ENCODE results near the gene ZSCAN30. TPM values are rescaled to one million over a fixed set of nuclear protein-coding genes. Genes with fewer than 3 reads are reported as not detected.
A peak's percentile ranks its signal among the peaks of the same experiment; 100 is the strongest.

The ZSCAN30 gene
- total RNA-seq, 1 experiment from 2014 or later: 12.1 TPM

- no TSS peak for BruUV-seq (replicated peaks)
- no peak for ATAC-seq
- DNase-seq (ENCODE audit: low read depth, low spot score): no peak
- no peaks in the 10 kb centered on the region; the same call in 1 of the 2 replicates for H3K36me3 ChIP-seq (ENCODE audit: control insufficient read depth, insufficient read depth, low read length)
- CTCF ChIA-PET: no interaction called here
- H3K4me3 ChIP-seq (ENCODE audit: low read depth in 2 of 2, low read length in 2 of 2): no peak overlapping the region
- POLR2A ChIA-PET: no interaction called here
- TF ChIP-seq TCF7L2 (IDR thresholded peaks at IDR 0.05; ENCODE audit: low read depth, low read length) (no peak), POLR2AphosphoS5 (IDR thresholded peaks at IDR 0.05; ENCODE audit: low read depth, low read length) (no peak), CTCF (IDR thresholded peaks at IDR 0.05) (no peak), SIN3A (IDR thresholded peaks at IDR 0.05; ENCODE audit: borderline replicate concordance, insufficient read depth, low read depth, low read length) (no peak), REST (IDR thresholded peaks at IDR 0.05; ENCODE audit: insufficient read depth in 1 of 2, low read depth in 2 of 2, low read length in 1 of 2) (no peak)
- no peak overlapping the region for H3K27ac ChIP-seq (ENCODE audit: low read length)
- intact Hi-C loops (cut with micrococcal nuclease; ENCODE audit: unreplicated experiment) (loop anchor here (10.0 kb wide), 1 partner anchor 56 kb away; no protein-coding TSS in a partner anchor), in situ Hi-C loops (cut with HindIII; ENCODE audit: low pct_unique_long_range_greater_than_20kb, low sequenced_read_pairs) (no loop called here)
- peaks cover 43% of the 10 kb centered on the region; the same call in 1 of the 2 replicates for H3K9me3 ChIP-seq (ENCODE audit: control insufficient read depth, insufficient read depth, low read depth, low read length)
- no peaks in the 10 kb centered on the region for H3K4me1 ChIP-seq (ENCODE audit: control insufficient read depth, insufficient read depth, low read length)
- H3K27me3 ChIP-seq (ENCODE audit: control insufficient read depth, insufficient read depth, low read length): no peaks in the 10 kb centered on the region
Observed at GRCh38 chr18:35248429-35248828, 41.6 kb downstream of the ZSCAN30 start.

GRCh38 chr18:35247412-35248249, 42.4 kb downstream of the ZSCAN30 start:
- Histone ChIP-seq H3K27ac (ENCODE audit: low read length) (no peak overlapping the region), H3K27me3 (ENCODE audit: control insufficient read depth, insufficient read depth, low read length) (no peaks in the 10 kb centered on the region), H3K36me3 (ENCODE audit: control insufficient read depth, insufficient read depth, low read length) (peaks cover 2% of the 10 kb centered on the region; the same call in 1 of the 2 replicates), H3K4me1 (ENCODE audit: control insufficient read depth, insufficient read depth, low read length) (no peaks in the 10 kb centered on the region), H3K4me3 (ENCODE audit: low read depth in 2 of 2, low read length in 2 of 2) (no peak overlapping the region), H3K9me3 (ENCODE audit: control insufficient read depth, insufficient read depth, low read depth, low read length) (peaks cover 47% of the 10 kb centered on the region; the same call in 1 of the 2 replicates)
- TF ChIP-seq REST (IDR thresholded peaks at IDR 0.05; ENCODE audit: insufficient read depth in 1 of 2, low read depth in 2 of 2, low read length in 1 of 2) (no peak), TCF7L2 (IDR thresholded peaks at IDR 0.05; ENCODE audit: low read depth, low read length) (no peak), SIN3A (IDR thresholded peaks at IDR 0.05; ENCODE audit: borderline replicate concordance, insufficient read depth, low read depth, low read length) (no peak), POLR2AphosphoS5 (IDR thresholded peaks at IDR 0.05; ENCODE audit: low read depth, low read length) (no peak), CTCF (IDR thresholded peaks at IDR 0.05) (no peak)
- POLR2A ChIA-PET: no interaction called here
- DNase-seq (ENCODE audit: low read depth, low spot score) (no peak), ATAC-seq (no peak)
- TSS peak; percentile 6 for BruUV-seq (replicated peaks)
- intact Hi-C loops (cut with micrococcal nuclease; ENCODE audit: unreplicated experiment): loop anchor here (10.0 kb wide), 1 partner anchor 57 kb away; no protein-coding TSS in a partner anchor
- in situ Hi-C loops (cut with HindIII; ENCODE audit: low pct_unique_long_range_greater_than_20kb, low sequenced_read_pairs): no loop called here
- CTCF ChIA-PET: no interaction called here

Measured in Panc1 (cell line).